HepG2 (cell line): ENCODE measurements around the gene TMEM184C.

Experiments used
- RAD21 ChIP-seq: fragments of 450-650 bp; formaldehyde crosslinking; IDR thresholded peaks from 2 replicates; pipeline ENCODE4 v1.5.0; 2020; ENCODE audit warnings: mild to moderate bottlenecking
- YY1 ChIP-seq: IDR thresholded peaks from 2 replicates; pipeline ENCODE4 v1.6.1; 2011; ENCODE audit warnings: low read length, low read depth, moderate library complexity, mild to moderate bottlenecking; ENCODE audit not compliant: insufficient read depth, insufficient replicate concordance
- ZBTB34 ChIP-seq: sonication (generic); formaldehyde crosslinking; IDR thresholded peaks from 2 replicates; pipeline ENCODE4 v1.8.0; 2022; ENCODE audit warnings: mild to moderate bottlenecking, missing genetic modification reagents
- ZNF546 ChIP-seq: sonication (generic); formaldehyde crosslinking; conservative IDR thresholded peaks from 2 replicates; pipeline ENCODE4 v1.8.1; 2023; ENCODE audit warnings: mild to moderate bottlenecking, missing genetic modification reagents
- ZNF747 ChIP-seq: sonication (generic); formaldehyde crosslinking; IDR thresholded peaks from 2 replicates; pipeline ENCODE4 v1.8.1; 2023; ENCODE audit warnings: missing genetic modification reagents, mild to moderate bottlenecking, borderline replicate concordance

GRCh38 chr4:147610686-147611085 is 6.5 kb upstream of the TMEM184C start:
- no peak for TF ChIP-seq ZNF546 (CRISPR knock-in tag)
- no peak for TF ChIP-seq YY1
- TF ChIP-seq ZBTB34 (CRISPR knock-in tag), result no peak
- TF ChIP-seq ZNF747, result no peak
- no peak for TF ChIP-seq RAD21 (CRISPR knock-in tag)
